Stimulated activated CD4-positive, alpha-beta T cell treated with anti-CD3 and anti-CD28 coated beads, Interleukin-2, amount 100 ng/mL, for 24 hours (primary cell): ENCODE data around the gene AKNA.

Experiments
- DNase-seq, 2 donors: peaks; one replicate each; pipeline ENCODE4 v3.0.0-alpha.2; 2020

AKNA gene

GRCh38 chr9:114394523-114395333 is 6.9 kb upstream of the AKNA start:
- no peak for DNase-seq

GRCh38 chr9:114392749-114393112 is 4.9 kb upstream of the AKNA start:
- DNase-seq = no peak

- no peak for DNase-seq
Measured at GRCh38 chr9:114390952-114391351, 3.2 kb upstream of the AKNA start.

DNA sequence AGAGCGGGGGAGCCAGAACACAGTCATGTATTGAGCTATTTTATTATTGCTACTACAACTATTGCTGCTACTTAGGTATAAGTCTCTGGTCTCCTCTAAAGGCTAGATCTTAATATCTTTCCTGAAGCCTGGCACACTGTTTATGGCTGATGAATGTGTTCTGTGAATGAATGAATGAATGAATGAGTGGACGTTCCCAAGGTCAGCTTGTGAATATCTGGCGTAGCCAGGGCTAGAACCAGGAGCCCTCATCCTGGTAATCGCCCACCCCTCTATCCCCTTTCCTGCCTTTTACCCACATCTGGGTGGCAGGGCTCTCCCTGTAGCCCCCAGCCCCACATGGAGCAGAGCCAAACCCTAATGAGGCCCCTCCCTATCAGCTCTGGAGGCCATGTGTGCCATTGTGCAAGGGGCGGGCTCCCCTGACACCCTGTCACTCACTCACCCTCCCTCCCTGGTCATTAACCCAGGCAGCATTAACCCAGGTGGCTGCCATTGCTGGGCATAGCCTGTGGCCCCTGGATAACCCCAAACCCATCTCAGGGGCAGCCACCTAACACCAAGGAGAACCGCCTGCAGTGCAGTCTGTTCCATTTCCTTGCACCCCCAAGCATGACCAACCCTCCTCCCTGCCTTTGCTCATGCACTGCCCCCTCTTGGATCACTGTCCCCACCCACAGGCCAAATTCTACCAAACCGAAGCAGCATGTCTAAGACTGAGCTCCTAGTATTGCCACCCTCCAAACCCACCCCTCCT is 2.0 kb upstream of the AKNA start:
- DNase-seq = no peak

GRCh38 chr9:114388764-114389375 is 1.1 kb upstream of the AKNA start:
- DNase-seq = no peak

- DNase-seq = no peak
Measured at GRCh38 chr9:114388357-114388682, 538 bp upstream of the AKNA start.

DNA sequence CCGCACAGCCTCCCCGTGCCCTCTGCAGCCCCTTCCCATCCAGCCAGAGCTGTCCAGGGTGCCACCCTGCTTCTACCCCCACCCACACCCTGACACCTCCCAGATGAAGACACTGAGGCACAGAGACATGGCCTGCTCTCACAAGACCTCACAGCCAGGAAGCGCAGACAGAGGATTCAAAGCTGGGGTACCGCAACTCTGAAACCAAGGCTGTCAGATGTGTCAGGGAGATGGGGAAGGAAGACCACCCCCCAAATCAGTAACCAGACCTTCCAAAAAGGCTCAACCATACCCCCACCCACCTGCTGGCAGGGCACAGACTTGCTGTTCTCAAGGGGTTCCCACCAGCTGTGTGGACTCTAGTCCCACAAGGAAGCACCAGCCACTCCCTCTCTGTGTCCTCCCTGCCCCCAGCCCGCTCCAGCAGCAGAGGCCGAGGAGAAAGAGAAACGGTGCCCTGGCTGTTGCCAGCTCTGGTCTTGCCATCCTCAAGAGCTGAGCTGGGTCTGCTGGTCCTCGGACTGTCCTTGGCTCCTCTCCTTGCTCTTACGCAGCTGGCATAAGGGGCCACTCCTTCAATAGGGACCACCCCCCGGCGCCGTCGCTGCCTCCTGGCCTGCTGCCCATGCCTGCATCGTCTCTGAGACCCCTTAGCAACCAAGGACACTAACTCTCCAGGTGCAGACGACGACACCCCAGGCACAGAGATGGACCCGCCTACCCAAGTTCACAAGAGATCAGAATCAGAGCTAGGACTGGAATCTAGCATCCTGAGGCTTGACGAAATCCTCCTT is 699 bp downstream of the AKNA start:
- peak in 1 of 2 donors; percentile 29 for DNase-seq

DNA sequence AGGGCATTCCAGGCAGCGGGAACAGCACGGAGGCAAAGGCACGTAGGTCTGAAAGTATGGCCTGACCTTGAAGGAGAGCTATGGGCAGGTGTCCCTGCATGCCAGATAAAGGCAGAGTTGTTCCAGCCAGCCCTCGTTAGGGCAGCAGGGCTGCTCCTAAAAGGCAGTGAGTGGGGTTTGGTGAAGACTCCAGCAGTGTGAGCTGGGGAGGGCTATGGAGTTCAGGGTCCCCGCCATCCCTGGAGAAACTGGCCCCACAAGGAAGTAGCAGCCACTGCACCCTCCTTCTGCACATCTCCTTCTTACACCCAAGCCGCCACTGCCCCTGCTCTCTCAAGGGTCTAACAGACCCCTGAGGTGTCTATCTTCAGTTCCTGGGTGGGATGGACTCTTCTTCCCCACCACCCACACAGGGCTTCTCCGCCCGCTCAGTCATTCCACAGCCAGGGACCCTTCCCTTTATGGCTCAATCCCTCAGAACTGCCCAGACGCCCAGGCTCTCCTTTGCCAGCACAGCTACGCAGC is 1.4 kb downstream of the AKNA start:
- no peak for DNase-seq

- DNase-seq = peak; percentile 82 to 87
Measured at GRCh38 chr9:114385397-114386181, 2.2 kb downstream of the AKNA start.

DNA sequence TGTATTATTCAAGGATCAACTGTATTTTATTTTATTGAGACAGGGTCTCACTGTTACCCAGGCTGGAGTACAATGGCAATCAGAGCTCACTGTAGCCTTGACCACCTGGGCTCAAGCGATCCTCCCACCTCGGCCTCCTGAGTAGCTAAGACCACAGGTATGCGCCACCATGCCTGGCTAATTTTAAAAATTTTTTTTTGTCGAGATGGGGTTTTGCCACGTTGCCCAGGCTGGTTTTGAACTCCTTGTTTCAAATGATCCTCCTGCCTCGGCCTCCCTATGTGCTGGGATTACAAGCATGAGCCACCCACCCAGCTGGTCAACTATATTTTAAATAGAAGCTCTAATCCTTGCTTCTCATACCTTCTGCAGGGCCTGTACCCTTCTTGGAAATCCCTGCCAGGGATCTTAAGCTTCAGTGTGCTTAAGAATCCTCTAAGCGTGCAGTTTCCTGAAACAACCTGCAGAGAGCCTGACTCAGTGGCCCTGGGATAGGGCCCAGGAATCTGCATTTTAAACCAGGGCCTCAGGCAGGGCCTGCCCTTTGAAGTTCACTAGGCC is 2.9 kb downstream of the AKNA start:
- DNase-seq = no peak

GRCh38 chr9:114384341-114384740 is 3.4 kb downstream of the AKNA start:
- DNase-seq = no peak

DNA sequence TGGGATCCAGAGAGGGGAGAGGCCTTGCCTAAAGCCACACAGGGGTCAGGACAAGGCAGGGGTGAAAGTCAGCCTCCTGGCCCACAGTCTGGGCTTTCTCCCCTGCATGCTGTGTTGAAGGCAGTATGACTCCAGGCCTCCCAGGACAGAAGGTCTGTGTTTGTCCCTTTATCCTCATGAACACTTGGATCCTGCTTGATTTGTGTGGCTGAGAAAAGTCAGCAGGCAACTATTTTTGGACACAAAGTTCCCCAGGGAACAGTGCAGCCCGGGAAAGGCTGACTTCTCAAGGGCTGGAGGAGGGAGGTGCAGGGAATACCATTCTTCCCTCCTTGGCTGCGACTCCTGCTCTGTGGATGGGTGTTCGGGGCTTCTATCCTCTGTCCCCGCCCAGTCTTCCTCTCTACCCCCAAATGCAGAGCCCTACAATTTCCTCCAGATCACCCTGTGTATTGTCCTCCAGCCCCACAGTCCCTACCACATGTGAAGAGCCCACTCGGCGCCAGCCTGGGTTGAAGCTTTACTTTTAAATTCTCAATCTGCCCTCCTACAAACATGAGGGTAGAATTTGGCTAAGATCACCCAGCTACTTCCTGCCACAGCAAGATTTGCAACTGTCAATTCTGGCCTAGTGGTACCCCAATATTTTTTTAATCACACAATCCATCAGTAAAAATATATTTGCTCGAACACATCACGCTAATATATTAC is 4.1 kb downstream of the AKNA start:
- no peak for DNase-seq

- peak; percentile 77 to 79 for DNase-seq
Measured at GRCh38 chr9:114382699-114383520, 4.9 kb downstream of the AKNA start.

DNA sequence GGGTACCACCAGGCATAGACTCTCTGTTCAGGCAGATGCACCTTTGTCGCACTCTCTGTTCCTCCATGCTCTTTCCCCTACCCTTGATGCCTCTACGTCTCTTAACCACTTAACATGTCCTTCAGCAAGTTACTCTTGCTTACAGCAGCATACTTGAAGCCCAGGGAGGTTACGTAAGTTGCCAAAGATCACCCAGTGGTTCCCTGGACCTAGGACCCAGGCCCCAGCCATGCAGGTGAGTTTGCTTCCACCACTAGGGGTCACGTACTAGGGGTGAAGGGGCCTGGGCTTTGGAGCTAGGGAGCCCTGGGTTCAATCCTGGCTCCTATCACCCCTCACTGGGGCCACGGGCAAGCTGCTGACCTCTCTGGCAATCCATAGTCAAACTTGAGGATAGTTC is 8.9 kb downstream of the AKNA start:
- no peak for DNase-seq

GRCh38 chr9:114378016-114378415 is 9.8 kb downstream of the AKNA start:
- no peak for DNase-seq

DNA sequence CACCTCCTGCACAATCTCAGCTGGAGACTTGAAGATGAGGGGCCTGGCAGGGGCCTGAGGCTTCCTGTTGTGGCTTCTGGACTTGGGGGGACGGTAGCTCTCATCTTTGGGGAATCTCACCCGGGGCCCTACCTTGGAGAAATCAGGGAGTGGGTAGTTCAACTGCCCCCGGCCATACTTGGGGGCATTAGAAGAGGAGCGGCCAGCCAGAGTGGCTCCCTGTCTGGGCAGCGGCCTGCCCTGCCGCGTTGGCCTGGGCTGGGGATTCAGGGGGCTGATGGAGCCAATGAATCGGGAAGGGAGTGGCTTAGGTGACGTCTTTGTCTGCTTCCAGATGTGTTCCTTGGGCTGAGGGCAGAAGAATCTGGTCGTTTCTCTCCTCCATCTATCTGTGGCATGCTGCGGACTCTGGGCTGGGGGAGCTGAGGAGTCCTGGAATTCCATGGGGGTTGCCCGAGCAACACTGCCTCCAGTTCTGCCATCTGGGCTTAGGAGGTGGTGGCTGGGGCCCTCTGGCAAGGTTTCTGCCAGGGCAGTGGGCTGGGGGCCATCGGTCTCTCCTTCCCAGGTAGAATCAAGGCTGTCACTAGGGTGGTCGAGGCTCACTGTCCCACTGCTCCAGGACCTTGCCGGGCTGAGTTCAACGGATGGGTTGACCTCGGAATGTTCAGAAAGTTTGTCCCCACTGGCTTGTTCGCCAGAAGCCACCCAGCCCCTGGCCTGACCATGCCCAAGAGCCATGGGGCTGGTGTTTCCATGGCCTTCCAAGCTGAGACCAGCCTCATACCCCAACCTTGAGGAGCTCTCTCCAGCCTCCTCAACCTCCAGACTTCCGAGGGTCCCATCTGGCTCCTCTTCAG is 11.0 kb downstream of the AKNA start:
- no peak for DNase-seq

DNA sequence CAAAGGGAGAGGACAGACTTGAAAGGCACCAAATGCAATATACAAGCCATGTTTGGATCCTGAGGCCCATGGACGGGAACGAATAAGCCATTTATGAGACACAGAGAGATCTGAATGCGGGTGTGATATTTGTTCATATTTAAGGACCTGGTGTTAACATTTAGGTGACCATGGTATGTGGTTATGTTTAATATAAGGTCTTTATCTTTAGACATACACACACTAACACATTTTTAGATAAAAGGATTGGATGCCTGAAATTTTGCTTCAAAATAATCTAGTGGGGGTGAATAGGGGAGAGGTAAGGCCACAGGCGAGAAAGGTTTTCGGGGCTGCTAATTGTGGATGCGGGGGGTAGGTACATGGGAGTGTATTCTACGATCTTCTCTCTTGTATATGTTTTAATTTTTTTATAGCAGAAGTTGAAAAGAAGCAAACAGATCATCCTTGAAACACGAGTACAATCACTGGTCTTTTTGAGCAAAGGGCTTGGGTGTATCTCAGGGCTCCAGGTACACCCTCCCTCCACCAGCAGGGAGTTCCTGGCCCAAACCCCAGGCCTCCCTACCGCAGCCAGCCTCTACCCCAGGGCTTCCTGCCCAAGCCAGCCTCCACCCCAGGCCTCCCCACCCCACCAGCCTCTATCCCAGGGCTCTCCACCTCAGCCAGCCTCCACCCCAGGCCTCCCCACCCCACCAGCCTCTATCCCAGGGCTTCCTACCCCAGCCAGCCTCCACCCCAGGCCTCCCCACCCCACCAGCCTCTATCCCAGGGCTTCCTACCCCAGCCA is 12.2 kb downstream of the AKNA start:
- no peak for DNase-seq

- DNase-seq = no peak
Measured at GRCh38 chr9:114374936-114375335, 12.8 kb downstream of the AKNA start.
